Measurements from ENCODE around the gene CSTPP1. TPM values are rescaled to one million over a fixed set of nuclear protein-coding genes. Genes with fewer than 3 reads are reported as not detected.

CSTPP1 gene
- total and polyA plus RNA-seq, 3 donors from 2014 or later = 39.0 to 70.0 (median 44.9) TPM

DNA sequence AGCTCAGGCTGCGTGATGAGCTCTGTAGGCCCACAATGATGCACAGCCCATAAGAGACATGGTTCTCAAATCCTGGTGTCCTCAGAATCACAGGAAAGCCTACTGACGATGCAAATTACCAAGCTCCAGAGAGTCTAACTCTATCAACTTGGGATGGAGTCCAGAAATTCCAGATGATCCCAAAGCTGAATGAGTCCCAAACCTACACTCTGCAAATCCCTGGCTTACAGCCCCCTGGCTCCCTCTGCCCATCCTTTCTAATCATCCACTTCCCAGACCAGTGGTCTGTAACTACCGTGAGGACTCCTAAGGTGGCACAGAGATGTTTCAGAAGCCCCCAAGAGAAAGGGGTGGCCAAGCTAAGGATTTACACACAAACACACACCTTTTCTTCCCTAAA, 226.6 kb downstream of the CSTPP1 start:
- Histone ChIP-seq H3K4me1 (peaks cover 10% of the 10 kb centered on the region), H3K36me3 (ENCODE audit: low read depth, missing control alignments) (no peaks in the 10 kb centered on the region), H3K4me3 (no peak overlapping the region), H3K27ac (no peak overlapping the region), H3K27me3 (no peaks in the 10 kb centered on the region), H3K9me3 (no peaks in the 10 kb centered on the region)
- intact Hi-C loops (cut with DNase I; ENCODE audit: low total_unique reads) = loop anchor here (10.0 kb wide), 1 partner anchor 192 kb away; the partner anchor contains the start of gene MYBPC3
- no peak for TF ChIP-seq POLR2A (IDR thresholded peaks at IDR 0.05)
- TF ChIP-seq, protein P1, sequence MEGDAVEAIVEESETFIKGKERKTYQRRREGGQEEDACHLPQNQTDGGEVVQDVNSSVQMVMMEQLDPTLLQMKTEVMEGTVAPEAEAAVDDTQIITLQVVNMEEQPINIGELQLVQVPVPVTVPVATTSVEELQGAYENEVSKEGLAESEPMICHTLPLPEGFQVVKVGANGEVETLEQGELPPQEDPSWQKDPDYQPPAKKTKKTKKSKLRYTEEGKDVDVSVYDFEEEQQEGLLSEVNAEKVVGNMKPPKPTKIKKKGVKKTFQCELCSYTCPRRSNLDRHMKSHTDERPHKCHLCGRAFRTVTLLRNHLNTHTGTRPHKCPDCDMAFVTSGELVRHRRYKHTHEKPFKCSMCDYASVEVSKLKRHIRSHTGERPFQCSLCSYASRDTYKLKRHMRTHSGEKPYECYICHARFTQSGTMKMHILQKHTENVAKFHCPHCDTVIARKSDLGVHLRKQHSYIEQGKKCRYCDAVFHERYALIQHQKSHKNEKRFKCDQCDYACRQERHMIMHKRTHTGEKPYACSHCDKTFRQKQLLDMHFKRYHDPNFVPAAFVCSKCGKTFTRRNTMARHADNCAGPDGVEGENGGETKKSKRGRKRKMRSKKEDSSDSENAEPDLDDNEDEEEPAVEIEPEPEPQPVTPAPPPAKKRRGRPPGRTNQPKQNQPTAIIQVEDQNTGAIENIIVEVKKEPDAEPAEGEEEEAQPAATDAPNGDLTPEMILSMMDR (IDR thresholded peaks at IDR 0.05) = no peak
- DNase-seq = no peak
- WGBS, 2 donors = 47 to 60% methylated on average over 3 of the region's 3 CpGs

DNA sequence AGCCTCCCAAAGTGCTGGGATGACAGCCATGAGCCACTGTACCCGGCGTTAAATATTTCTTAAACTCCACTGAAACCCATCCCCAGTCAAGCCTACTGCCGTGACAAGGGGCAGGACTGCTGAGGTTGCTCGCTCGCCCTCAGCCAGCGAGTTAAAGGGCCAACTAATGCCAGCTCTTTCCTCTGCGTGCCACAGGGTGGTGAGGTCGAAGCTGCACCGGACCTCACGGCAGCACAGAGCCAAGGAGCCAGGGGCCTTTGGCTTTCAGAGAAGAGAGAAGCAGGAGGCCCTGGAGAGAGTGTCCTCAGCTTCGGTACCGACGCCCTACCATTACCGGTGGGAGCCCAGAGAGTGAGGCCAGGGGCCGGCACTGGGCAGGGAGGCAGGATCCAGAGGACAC, 227.3 kb downstream of the CSTPP1 start:
- Histone ChIP-seq H3K9me3 (no peaks in the 10 kb centered on the region), H3K27me3 (no peaks in the 10 kb centered on the region), H3K27ac (no peak overlapping the region), H3K4me3 (no peak overlapping the region), H3K4me1 (peaks cover 10% of the 10 kb centered on the region), H3K36me3 (ENCODE audit: low read depth, missing control alignments) (no peaks in the 10 kb centered on the region)
- intact Hi-C loops (cut with DNase I; ENCODE audit: low total_unique reads) = loop anchor here (10.0 kb wide), 1 partner anchor 191 kb away; the partner anchor contains the start of gene MYBPC3
- WGBS, 2 donors = 82 to 87% methylated on average over 15 of the region's 15 CpGs
- no peak for TF ChIP-seq POLR2A (IDR thresholded peaks at IDR 0.05)
- TF ChIP-seq, protein P1 (IDR thresholded peaks at IDR 0.05) = no peak
- no peak for DNase-seq

DNA sequence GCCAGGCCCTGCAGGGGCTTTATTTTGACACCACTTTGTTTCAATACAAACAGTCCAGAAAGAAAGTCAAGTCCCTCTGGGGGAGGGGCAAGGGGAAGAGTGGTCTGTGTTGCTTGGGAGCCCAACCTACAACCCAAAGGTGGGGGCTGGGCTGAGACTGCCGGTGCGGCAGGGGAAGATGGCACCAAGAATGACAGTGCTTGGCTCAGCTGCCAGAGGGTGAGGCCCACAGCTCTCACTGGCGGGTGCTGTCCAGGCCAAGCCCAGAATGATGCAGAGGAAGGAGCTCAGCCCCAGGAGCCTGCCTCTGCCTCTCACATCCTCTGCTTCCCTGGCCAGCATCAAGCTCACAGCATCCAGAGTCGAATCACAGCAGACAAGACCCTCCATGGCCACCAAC, 227.8 kb downstream of the CSTPP1 start:
- H3K36me3 ChIP-seq (ENCODE audit: low read depth, missing control alignments) = no peaks in the 10 kb centered on the region
- intact Hi-C loops (cut with DNase I; ENCODE audit: low total_unique reads) = loop anchor here (10.0 kb wide), 1 partner anchor 190 kb away; the partner anchor contains the start of gene MYBPC3
- 60 to 65% methylated on average over 3 to 4 of the region's 4 CpGs for WGBS, 2 donors

DNA sequence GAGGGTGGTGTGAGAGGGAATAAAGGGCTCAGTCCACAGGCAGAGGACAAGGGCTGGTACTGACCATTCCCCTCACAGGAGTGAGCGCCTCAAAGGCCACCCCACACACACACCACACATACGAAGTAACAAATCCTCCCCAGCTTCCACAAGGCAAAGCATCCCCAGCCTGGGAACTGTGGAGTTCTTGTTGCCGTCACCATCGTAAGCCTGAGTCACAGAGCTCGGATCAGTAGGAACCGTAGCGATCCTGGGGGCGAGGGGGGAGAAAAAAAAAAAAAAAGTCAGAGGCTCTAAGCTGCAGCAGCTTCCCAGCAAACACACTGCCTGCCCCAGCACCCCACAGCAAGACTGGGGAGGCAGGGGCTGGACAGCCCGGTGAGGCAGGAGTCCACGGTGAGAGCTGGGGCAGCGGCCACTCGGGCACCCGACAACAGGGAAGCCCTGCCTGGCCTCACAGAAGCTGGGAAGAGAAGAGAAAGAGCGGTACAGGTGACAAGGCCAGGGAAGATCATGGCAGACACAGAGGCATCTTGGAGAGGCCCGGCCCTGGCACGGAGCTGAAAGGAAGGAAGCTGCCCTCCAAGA, 228.8 kb downstream of the CSTPP1 start:
- intact Hi-C loops (cut with DNase I; ENCODE audit: low total_unique reads) = loop anchor here (10.0 kb wide), 1 partner anchor 189 kb away; the partner anchor contains the start of gene MYBPC3
- no peak overlapping the region for H3K27ac ChIP-seq
- no peaks in the 10 kb centered on the region for H3K27me3 ChIP-seq
- no peak for TF ChIP-seq POLR2A (IDR thresholded peaks at IDR 0.05)
- TF ChIP-seq, protein P1 (IDR thresholded peaks at IDR 0.05) = no peak
- 90 to 93% methylated on average over 14 to 16 of the region's 16 CpGs for WGBS, 2 donors
- H3K4me3 ChIP-seq = no peak overlapping the region
- no peak for DNase-seq
- peaks cover 10% of the 10 kb centered on the region for H3K4me1 ChIP-seq
- H3K36me3 ChIP-seq (ENCODE audit: low read depth, missing control alignments) = no peaks in the 10 kb centered on the region
- no peaks in the 10 kb centered on the region for H3K9me3 ChIP-seq

More for the DNA sequence above, 227.8 kb downstream of the CSTPP1 start:
- Histone ChIP-seq H3K4me3 (no peak overlapping the region), H3K27me3 (no peaks in the 10 kb centered on the region), H3K9me3 (no peaks in the 10 kb centered on the region), H3K27ac (no peak overlapping the region), H3K4me1 (peaks cover 10% of the 10 kb centered on the region)
- DNase-seq = no peak
- no peak for TF ChIP-seq POLR2A (IDR thresholded peaks at IDR 0.05)
- TF ChIP-seq, protein P1 (IDR thresholded peaks at IDR 0.05) = no peak

DNA sequence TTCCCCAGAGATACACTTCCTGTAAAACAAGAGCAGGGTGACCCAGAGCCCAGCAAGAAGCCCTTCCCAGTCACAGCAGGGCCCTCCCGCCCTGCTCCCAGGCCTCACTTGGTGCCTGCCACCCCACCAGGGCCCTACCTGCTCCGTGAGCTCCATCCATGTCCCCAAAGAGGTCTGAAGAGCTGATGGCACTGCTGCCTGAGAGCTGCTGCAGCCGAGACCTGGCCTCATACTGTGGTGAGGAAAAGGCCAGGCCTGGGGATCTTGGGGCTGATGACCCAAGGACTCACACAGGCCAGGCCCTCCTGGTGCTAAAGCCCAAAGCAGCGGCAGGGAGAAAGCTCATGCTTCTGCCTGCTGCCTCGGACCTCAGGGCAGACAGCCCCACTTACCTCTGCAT, 229.8 kb downstream of the CSTPP1 start:
- Histone ChIP-seq H3K36me3 (ENCODE audit: low read depth, missing control alignments) (no peaks in the 10 kb centered on the region), H3K27me3 (no peaks in the 10 kb centered on the region), H3K4me3 (no peak overlapping the region), H3K9me3 (no peaks in the 10 kb centered on the region), H3K27ac (no peak overlapping the region), H3K4me1 (peaks cover 10% of the 10 kb centered on the region)
- intact Hi-C loops (cut with DNase I; ENCODE audit: low total_unique reads) = loop anchor here (10.0 kb wide), 1 partner anchor 188 kb away; the partner anchor contains the start of gene MYBPC3
- no peak for DNase-seq
- no peak for TF ChIP-seq POLR2A (IDR thresholded peaks at IDR 0.05)
- TF ChIP-seq, protein P1 (IDR thresholded peaks at IDR 0.05) = no peak
- WGBS, 2 donors = 88 to 97% methylated on average over 4 to 5 of the region's 5 CpGs
